Muscle layer of colon (tissue), 2 donors: ENCODE data around the gene PRDM16.

Source experiments
- H3K27ac ChIP-seq: one replicate; pipeline ENCODE4 v1.7.0; 2013; ENCODE audit warnings: low read depth, mild to moderate bottlenecking, low read length, moderate library complexity
- H3K27me3 ChIP-seq, 2 donors: one replicate each; pipeline ENCODE4 v1.7.0; 2013; ENCODE audit warnings: low read length in 2 of 2, mild to moderate bottlenecking in 2 of 2; ENCODE audit not compliant: insufficient read depth in 2 of 2, control insufficient read depth in 1 of 2
- H3K36me3 ChIP-seq: one replicate; pipeline ENCODE4 v1.7.0; 2013; ENCODE audit warnings: mild to moderate bottlenecking, low read length; ENCODE audit not compliant: insufficient read depth
- H3K4me1 ChIP-seq: one replicate; pipeline ENCODE4 v1.7.0; 2013; ENCODE audit warnings: mild to moderate bottlenecking, low read length; ENCODE audit not compliant: insufficient read depth
- H3K4me3 ChIP-seq, 2 donors: one replicate each; pipeline ENCODE4 v1.7.0; 2013; ENCODE audit warnings: low read length in 2 of 2, low read depth in 1 of 2, mild to moderate bottlenecking in 1 of 2, moderate library complexity in 1 of 2
- H3K9ac ChIP-seq: one replicate; pipeline ENCODE4 v1.7.0; 2013; ENCODE audit warnings: low read length
- H3K9me3 ChIP-seq: one replicate; pipeline ENCODE4 v1.7.0; 2013; ENCODE audit warnings: mild to moderate bottlenecking, low read length
- donor health status: abdominal sarcoma.
- donor health status: Adenocarcinoma of cecum.

PRDM16 gene

GRCh38 chr1:3135073-3135702, 66.2 kb downstream of the PRDM16 start:
- Histone ChIP-seq H3K27ac (no peak overlapping the region), H3K9me3 (no peaks in the 10 kb centered on the region), H3K4me3 (no peak overlapping the region), H3K36me3 (no peaks in the 10 kb centered on the region), H3K27me3 (peaks cover 8 to 22% of the 10 kb centered on the region in 2 donors), H3K4me1 (peaks cover 6% of the 10 kb centered on the region), H3K9ac (no peak overlapping the region)

GRCh38 chr1:3135744-3136455, 66.9 kb downstream of the PRDM16 start:
- Histone ChIP-seq H3K4me1 (peaks cover 11% of the 10 kb centered on the region), H3K9me3 (no peaks in the 10 kb centered on the region), H3K27ac (no peak overlapping the region), H3K27me3 (peaks cover 12 to 29% of the 10 kb centered on the region in 2 donors), H3K4me3 (no peak overlapping the region), H3K36me3 (no peaks in the 10 kb centered on the region), H3K9ac (no peak overlapping the region)

GRCh38 chr1:3136532-3136931, 67.5 kb downstream of the PRDM16 start:
- Histone ChIP-seq H3K4me3 (no peak overlapping the region), H3K27ac (no peak overlapping the region), H3K9ac (no peak overlapping the region), H3K9me3 (no peaks in the 10 kb centered on the region), H3K27me3 (peaks cover 18 to 35% of the 10 kb centered on the region in 2 donors), H3K4me1 (peaks cover 11% of the 10 kb centered on the region), H3K36me3 (no peaks in the 10 kb centered on the region)

GRCh38 chr1:3137111-3138100, 68.4 kb downstream of the PRDM16 start:
- no peaks in the 10 kb centered on the region for H3K36me3 ChIP-seq
- H3K9me3 ChIP-seq, result no peaks in the 10 kb centered on the region
- peaks cover 21 to 44% of the 10 kb centered on the region in 2 donors for H3K27me3 ChIP-seq
- peaks cover 11% of the 10 kb centered on the region for H3K4me1 ChIP-seq
- no peak overlapping the region for H3K27ac ChIP-seq
- H3K4me3 ChIP-seq, result no peak overlapping the region
- no peak overlapping the region for H3K9ac ChIP-seq

- Histone ChIP-seq H3K4me1 (peaks cover 11% of the 10 kb centered on the region), H3K4me3 (no peak overlapping the region), H3K27ac (no peak overlapping the region), H3K36me3 (no peaks in the 10 kb centered on the region), H3K9ac (no peak overlapping the region), H3K27me3 (peaks cover 29 to 56% of the 10 kb centered on the region in 2 donors), H3K9me3 (no peaks in the 10 kb centered on the region)
Observed at GRCh38 chr1:3138623-3139151, 69.7 kb downstream of the PRDM16 start.

- peaks cover 29 to 62% of the 10 kb centered on the region in 2 donors for H3K27me3 ChIP-seq
- no peak overlapping the region for H3K9ac ChIP-seq
- H3K4me3 ChIP-seq, result peak overlapping the region in 1 of 2 donors; percentile 23
Observed at GRCh38 chr1:3139451-3139852, 70.4 kb downstream of the PRDM16 start.

GRCh38 chr1:3139871-3140361, 70.9 kb downstream of the PRDM16 start:
- H3K36me3 ChIP-seq, result no peaks in the 10 kb centered on the region
- H3K9ac ChIP-seq, result no peak overlapping the region
- H3K4me3 ChIP-seq, result peak overlapping the region in 1 of 2 donors; percentile 23
- H3K4me1 ChIP-seq, result peaks cover 11% of the 10 kb centered on the region
- H3K27ac ChIP-seq, result no peak overlapping the region
- no peaks in the 10 kb centered on the region for H3K9me3 ChIP-seq
- H3K27me3 ChIP-seq, result peaks cover 29 to 65% of the 10 kb centered on the region in 2 donors

More at GRCh38 chr1:3139451-3139852, 70.4 kb downstream of the PRDM16 start:
- no peak overlapping the region for H3K27ac ChIP-seq
- H3K4me1 ChIP-seq, result peaks cover 11% of the 10 kb centered on the region
- H3K36me3 ChIP-seq, result no peaks in the 10 kb centered on the region
- no peaks in the 10 kb centered on the region for H3K9me3 ChIP-seq

GRCh38 chr1:3140437-3140836, 71.4 kb downstream of the PRDM16 start:
- peaks cover 29 to 71% of the 10 kb centered on the region in 2 donors for H3K27me3 ChIP-seq
- H3K4me3 ChIP-seq, result no peak overlapping the region
- H3K36me3 ChIP-seq, result no peaks in the 10 kb centered on the region
- H3K4me1 ChIP-seq, result peaks cover 11% of the 10 kb centered on the region
- no peaks in the 10 kb centered on the region for H3K9me3 ChIP-seq
- no peak overlapping the region for H3K27ac ChIP-seq
- no peak overlapping the region for H3K9ac ChIP-seq

- H3K36me3 ChIP-seq, result no peaks in the 10 kb centered on the region
- H3K9ac ChIP-seq, result no peak overlapping the region
- H3K9me3 ChIP-seq, result no peaks in the 10 kb centered on the region
- H3K4me3 ChIP-seq, result no peak overlapping the region
- H3K4me1 ChIP-seq, result peaks cover 11% of the 10 kb centered on the region
- no peak overlapping the region for H3K27ac ChIP-seq
- peaks cover 29 to 76% of the 10 kb centered on the region in 2 donors for H3K27me3 ChIP-seq
Observed at GRCh38 chr1:3141129-3141528, 72.1 kb downstream of the PRDM16 start.

GRCh38 chr1:3141836-3142235, 72.8 kb downstream of the PRDM16 start:
- H3K9me3 ChIP-seq, result no peaks in the 10 kb centered on the region
- H3K4me3 ChIP-seq, result no peak overlapping the region
- no peaks in the 10 kb centered on the region for H3K36me3 ChIP-seq
- no peak overlapping the region for H3K27ac ChIP-seq
- H3K27me3 ChIP-seq, result peaks cover 29 to 76% of the 10 kb centered on the region in 2 donors
- peaks cover 11% of the 10 kb centered on the region for H3K4me1 ChIP-seq
- H3K9ac ChIP-seq, result no peak overlapping the region

GRCh38 chr1:3142236-3142635, 73.2 kb downstream of the PRDM16 start:
- Histone ChIP-seq H3K9ac (no peak overlapping the region), H3K27ac (no peak overlapping the region), H3K9me3 (no peaks in the 10 kb centered on the region), H3K27me3 (peaks cover 29 to 76% of the 10 kb centered on the region in 2 donors), H3K4me3 (no peak overlapping the region), H3K4me1 (peaks cover 11% of the 10 kb centered on the region), H3K36me3 (no peaks in the 10 kb centered on the region)
